HG03521 (cell line): ENCODE results near the gene SNX25.

Source experiments
- ATAC-seq: cut with Tn5 transposase; IDR thresholded peaks from one replicate; pipeline ENCODE4 v1.9.1; 2021; ENCODE audit warnings: mild to moderate bottlenecking, moderate library complexity; ENCODE audit not compliant: unreplicated experiment

SNX25 gene

DNA sequence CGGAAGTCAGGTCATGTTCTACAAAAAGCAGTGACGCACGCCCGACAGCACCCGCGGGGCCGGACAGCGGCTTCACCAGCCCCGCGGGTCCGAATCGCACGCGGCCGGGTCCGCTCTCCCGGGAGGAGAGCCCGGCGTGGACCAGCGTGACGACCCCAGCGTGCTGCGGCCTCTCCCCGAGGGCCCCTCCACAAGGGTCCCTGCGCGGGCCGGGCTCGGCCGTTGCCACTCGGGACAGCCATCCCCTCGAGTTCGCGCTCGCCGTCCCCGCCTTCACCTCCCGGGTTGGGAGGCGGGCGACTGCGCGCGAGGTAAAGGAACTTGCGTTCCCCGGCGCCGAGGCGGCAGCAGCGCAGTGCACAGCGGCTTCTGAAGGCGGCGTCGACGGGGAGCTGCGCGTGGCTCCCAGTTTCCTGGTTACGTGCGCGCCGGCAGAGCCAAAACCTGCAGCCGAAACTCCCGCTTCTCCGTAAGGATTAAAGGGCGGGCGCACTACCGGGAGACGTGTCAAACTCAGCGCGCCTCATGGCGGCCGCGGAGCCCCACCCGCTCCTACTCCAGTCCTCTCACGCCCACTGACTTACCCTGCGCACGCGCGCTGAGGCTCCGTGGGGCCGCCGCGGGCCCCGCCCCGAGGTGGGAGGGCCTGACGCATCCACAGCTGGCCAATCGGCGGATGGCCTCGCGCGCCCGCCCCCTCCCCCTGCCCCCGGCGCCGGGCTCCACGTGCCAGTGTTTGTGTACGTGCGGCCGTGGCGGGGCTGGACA, 186.7 kb downstream of the SNX25 start:
- peak; percentile 80 for ATAC-seq

GRCh38 chr4:185396724-185397385, 187.5 kb downstream of the SNX25 start, which contains the start of gene ANKRD37:
Gene ANKRD37, plus strand, starts transcription at chr4:185396841. Its CDS starts 83 bp downstream, at chr4:185396924.
- no peak for ATAC-seq

DNA sequence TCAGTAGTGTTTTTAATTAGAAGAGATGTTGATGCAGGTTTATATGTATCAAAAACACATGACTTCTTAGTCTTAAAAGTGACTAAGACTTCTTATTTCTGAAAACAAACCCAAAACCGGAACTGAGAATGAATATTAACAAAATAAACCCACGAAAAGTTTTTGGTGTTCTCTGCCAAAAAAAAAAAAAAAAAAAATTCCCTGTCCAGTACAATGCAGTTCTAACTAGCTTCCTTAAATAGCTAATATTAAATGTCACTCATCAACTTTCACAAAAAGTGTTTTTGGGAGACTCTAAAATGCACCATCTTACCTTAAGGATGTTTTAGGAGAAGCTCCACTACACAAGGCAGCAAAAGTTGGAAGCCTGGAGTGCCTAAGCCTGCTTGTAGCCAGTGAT, 189.2 kb downstream of the SNX25 start:
- ATAC-seq: no peak

GRCh38 chr4:185399466-185399865, 190.1 kb downstream of the SNX25 start:
- no peak for ATAC-seq

DNA sequence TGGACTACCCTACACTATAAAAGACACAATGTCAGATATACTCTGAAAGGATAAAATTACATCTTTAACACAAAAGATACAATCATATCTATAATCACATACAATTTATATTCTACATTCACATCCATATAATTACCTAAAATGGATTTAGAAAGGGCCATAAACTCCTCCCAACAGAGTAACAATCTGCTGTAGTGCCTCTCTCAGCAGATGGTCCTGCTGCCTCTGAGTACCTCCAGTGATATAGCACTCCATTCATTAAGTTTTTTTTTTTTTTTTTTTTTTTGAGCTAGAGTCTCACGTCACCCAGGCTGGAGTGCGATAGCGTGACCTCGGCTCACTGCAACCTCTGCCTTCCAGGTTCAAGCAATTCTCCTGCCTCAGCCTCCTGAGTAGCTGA, 194.6 kb downstream of the SNX25 start:
- no peak for ATAC-seq

- no peak for ATAC-seq
Observed at GRCh38 chr4:185405296-185405999, 196.1 kb downstream of the SNX25 start.

DNA sequence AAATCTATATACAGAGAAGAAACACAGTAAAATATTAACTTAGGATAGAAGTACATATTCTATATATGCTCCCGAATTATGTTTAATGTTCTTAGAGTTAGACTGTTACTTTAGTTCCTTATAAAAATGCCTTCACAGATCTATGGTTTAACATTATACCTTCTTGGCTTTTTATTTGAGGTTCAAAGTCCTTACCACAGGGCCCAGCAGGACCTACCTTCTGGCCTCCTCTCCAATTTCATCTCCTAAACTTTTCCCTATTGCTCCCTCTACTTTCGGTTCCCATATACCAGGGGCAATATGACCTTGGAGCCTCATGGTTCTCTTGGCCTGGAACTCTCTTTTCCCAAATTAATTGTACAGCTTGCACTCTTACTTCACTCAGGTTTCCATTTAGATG, 199.0 kb downstream of the SNX25 start:
- ATAC-seq: no peak

- no peak for ATAC-seq
Observed at GRCh38 chr4:185411849-185412248, 202.5 kb downstream of the SNX25 start.

DNA sequence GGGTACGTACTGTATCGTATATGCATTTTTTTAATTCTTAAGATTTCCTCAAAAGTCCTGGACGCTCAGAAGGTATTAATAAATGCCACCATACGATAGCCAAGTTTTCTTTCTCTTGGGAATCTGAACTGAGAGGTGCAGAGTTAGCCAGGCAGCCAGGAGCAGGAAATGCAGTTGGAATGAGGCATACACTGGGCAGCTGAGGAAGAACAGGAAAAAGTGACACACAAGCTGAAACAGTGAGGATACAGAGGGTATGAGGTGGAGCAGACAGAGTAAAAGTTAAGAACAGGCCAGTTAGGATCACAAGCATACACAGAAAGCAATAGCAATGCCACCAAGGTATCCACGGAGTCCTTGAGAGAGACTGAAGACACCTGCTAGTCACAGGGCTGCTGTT, 203.0 kb downstream of the SNX25 start:
- no peak for ATAC-seq
